HFFc6 (cell line): ENCODE measurements around the gene ENPP4. TPM values are rescaled to one million over a fixed set of nuclear protein-coding genes. Genes with fewer than 3 reads are reported as not detected.
"Not testable (repeated sequence)": the region's sequence is repeated elsewhere in the genome, so short reads cannot be mapped to it uniquely, and the experiment has no call there.

Experiments used
- DNase-seq: peaks from one replicate; pipeline ENCODE4 v3.0.0-alpha.2; 2018
- H3K27ac Mint-ChIP-seq: 2 replicates; pipeline ENCODE4 v1.8.0; 2020; ENCODE audit warnings: mild to moderate bottlenecking, mixed read lengths
- H3K27me3 Mint-ChIP-seq: 2 replicates; pipeline ENCODE4 v1.8.0; 2021; ENCODE audit warnings: mild to moderate bottlenecking, moderate library complexity, mixed read lengths; ENCODE audit not compliant: insufficient read depth
- H3K36me3 Mint-ChIP-seq: 2 replicates; pipeline ENCODE4 v1.8.0; 2021; ENCODE audit warnings: low read depth, mixed read lengths
- H3K4me1 Mint-ChIP-seq: 2 replicates; pipeline ENCODE4 v1.8.0; 2020; ENCODE audit warnings: low read depth, mixed read lengths
- H3K4me3 Mint-ChIP-seq: 2 replicates; pipeline ENCODE4 v1.8.0; 2020; ENCODE audit warnings: mild to moderate bottlenecking, moderate library complexity, mixed read lengths
- H3K9me3 Mint-ChIP-seq: 2 replicates; pipeline ENCODE4 v1.8.0; 2020; ENCODE audit warnings: mild to moderate bottlenecking, mixed read lengths
- total RNA-seq, 6 experiments: library from RNA; stranded (reverse); fragmentation: NEBNext Ultra II Directional; extraction: Animal tissue kit (Norgen Biotek cat#: 25700); gene quantifications; 2 replicates in 1 of 6; 3 replicates in 5 of 6; pipeline ENCODE4 v1.2.3, GENCODE V29; 2021
- TF ChIP-seq, protein P1 (sequence below): fragments of 200-600 bp; sonication (generic); IDR thresholded peaks from 2 replicates; pipeline ENCODE4 v1.5.0; 2021; ENCODE audit warnings: antibody characterized with exemption, mild to moderate bottlenecking

ENPP4 gene
- total RNA-seq, 6 experiments from 2014 or later = 0.05 TPM; not detected in 5

DNA sequence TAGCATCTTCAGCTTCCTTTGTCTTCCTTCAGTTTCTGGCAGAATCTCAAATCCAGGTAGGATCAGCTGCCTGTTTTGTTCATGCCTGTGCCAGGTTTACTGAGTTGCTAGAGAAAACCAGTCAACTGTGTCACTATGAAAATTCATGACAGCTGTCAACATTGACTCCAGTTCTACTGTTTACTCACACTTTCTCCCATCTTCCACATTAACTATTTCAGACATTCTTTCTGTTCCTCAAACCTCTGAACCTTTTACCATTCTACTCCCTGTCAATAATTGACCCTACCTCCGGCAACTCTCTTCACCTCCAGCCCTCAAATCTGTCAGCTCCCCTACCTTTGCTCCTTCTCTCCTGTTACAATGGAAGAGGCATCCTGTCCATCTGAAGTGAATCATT is 8.5 kb downstream of the ENPP4 start:
- TF ChIP-seq, protein P1, sequence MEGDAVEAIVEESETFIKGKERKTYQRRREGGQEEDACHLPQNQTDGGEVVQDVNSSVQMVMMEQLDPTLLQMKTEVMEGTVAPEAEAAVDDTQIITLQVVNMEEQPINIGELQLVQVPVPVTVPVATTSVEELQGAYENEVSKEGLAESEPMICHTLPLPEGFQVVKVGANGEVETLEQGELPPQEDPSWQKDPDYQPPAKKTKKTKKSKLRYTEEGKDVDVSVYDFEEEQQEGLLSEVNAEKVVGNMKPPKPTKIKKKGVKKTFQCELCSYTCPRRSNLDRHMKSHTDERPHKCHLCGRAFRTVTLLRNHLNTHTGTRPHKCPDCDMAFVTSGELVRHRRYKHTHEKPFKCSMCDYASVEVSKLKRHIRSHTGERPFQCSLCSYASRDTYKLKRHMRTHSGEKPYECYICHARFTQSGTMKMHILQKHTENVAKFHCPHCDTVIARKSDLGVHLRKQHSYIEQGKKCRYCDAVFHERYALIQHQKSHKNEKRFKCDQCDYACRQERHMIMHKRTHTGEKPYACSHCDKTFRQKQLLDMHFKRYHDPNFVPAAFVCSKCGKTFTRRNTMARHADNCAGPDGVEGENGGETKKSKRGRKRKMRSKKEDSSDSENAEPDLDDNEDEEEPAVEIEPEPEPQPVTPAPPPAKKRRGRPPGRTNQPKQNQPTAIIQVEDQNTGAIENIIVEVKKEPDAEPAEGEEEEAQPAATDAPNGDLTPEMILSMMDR = no peak
- no peak overlapping the region for H3K4me3 Mint-ChIP-seq
- no peaks in the 10 kb centered on the region for H3K4me1 Mint-ChIP-seq
- no peaks in the 10 kb centered on the region; the same call in 1 of the 2 replicates for H3K9me3 Mint-ChIP-seq
- no peaks in the 10 kb centered on the region for H3K36me3 Mint-ChIP-seq
- no peak overlapping the region for H3K27ac Mint-ChIP-seq
- no peak for DNase-seq
- no peaks in the 10 kb centered on the region for H3K27me3 Mint-ChIP-seq

DNA sequence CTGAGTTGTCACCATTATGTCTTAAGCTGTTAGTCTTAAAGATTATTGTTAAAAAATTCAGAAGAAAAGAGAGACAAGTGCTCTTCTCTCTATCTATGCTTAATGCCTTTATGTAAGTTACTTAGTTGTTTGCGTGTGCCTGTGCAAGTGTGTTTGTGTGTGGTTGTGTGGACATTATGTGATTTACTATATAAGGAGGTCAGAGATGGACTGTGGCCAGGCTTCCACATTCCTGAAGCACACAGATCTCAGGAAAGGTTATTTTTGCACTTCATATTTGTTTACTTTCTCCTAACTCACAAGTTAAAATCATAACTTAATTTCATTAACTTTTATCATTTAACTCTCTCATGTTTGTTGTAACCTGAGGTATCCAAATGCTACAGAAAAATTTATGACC is 14.5 kb downstream of the ENPP4 start:
- H3K4me1 Mint-ChIP-seq = no peaks in the 10 kb centered on the region
- H3K36me3 Mint-ChIP-seq = no peaks in the 10 kb centered on the region
- H3K27me3 Mint-ChIP-seq = no peaks in the 10 kb centered on the region
- DNase-seq = no peak
- H3K4me3 Mint-ChIP-seq = no peak overlapping the region
- H3K27ac Mint-ChIP-seq = no peak overlapping the region
- H3K9me3 Mint-ChIP-seq = no peaks in the 10 kb centered on the region; the same call in 1 of the 2 replicates
- TF ChIP-seq, protein P1 = no peak

DNA sequence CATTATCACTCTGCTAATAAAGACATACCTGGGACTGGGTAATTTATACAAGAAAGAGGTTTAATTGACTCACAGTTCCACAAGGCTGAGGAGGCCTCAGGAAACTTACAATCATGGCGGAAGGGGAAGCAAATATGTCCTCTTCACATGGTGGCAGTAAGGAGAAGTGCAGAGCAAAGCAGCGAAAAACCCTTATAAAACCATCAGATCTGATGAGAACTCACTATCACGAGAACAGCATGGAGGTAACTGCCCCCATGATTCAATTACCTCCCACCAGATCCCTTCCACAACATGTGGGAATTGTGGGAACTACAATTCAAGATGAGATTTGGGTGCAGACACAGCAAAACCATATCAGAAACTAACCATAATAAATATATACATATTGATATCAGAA is 19.3 kb downstream of the ENPP4 start:
- H3K27ac Mint-ChIP-seq, H3K9me3 Mint-ChIP-seq, H3K4me3 Mint-ChIP-seq, H3K27me3 Mint-ChIP-seq, DNase-seq, H3K4me1 Mint-ChIP-seq, H3K36me3 Mint-ChIP-seq: not testable (repeated sequence)

DNA sequence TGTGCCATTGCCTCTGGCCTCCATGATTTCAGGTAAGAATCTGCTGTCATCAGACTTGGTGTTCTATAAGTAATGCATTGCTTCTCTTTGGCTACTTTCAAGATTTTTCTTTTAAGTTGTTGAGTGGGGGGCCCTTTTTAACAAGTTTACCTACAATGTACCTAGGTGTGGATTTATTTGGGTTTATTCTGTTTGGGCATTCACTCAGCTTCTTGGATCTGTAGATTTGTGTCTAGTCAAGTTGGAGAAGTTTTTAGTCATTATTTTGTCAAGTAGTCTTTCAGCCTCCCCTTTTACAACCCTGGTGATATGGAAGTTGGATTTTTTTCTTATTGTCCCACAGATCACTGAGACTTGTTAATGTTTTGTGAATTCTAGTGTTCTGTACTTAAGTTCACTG is 26.9 kb downstream of the ENPP4 start:
- DNase-seq = no peak
- Mint-ChIP-seq H3K4me1 (no peaks in the 10 kb centered on the region), H3K9me3 (no peaks in the 10 kb centered on the region; the same call in 1 of the 2 replicates), H3K27me3 (no peaks in the 10 kb centered on the region), H3K36me3 (no peaks in the 10 kb centered on the region), H3K4me3 (no peak overlapping the region), H3K27ac (no peak overlapping the region)
- TF ChIP-seq, protein P1 = no peak

DNA sequence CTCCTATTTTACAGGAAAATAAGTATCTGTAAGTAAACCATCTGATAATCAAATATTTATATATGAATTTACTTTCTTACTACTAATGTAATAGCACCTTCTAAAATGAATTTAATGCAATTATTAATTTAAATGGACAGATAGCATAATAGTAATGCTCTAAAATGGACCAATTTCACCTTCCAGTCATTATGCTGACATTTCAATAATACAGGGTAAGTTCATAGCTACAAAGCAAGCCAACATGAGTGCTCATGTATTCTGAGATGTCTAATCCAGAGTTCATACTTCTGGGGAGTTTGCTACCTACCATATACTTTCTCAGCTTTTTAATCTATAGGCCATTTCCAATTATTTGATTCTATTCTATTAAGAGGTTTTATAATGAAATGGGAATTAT is 29.4 kb downstream of the ENPP4 start:
- Mint-ChIP-seq H3K9me3 (no peaks in the 10 kb centered on the region; the same call in 1 of the 2 replicates), H3K4me1 (no peaks in the 10 kb centered on the region), H3K27ac (no peak overlapping the region), H3K36me3 (no peaks in the 10 kb centered on the region), H3K27me3 (no peaks in the 10 kb centered on the region), H3K4me3 (no peak overlapping the region)
- DNase-seq = no peak
- TF ChIP-seq, protein P1 = no peak

DNA sequence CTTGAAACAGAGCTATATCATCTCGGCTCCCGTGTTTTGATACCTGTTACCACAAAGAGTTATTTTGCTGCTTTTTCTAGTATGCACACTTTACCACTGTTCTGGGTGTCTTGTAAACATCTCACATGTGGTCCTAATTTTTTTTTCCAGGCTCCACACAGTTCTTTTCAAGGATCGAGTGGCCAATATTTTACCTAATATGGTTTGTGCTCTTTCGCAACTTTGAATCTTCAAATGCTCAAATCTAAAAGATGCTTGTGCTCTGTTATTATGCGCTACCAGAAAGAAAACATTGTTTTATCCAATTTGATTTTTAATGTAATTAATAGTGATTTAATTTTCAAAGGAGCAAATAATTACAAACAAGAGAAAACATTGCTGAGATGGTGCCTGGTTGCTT is 30.3 kb downstream of the ENPP4 start:
- TF ChIP-seq, protein P1 = no peak
- DNase-seq = no peak

More for the DNA sequence above, 30.3 kb downstream of the ENPP4 start:
- no peaks in the 10 kb centered on the region for H3K4me1 Mint-ChIP-seq
- no peak overlapping the region for H3K27ac Mint-ChIP-seq
- H3K27me3 Mint-ChIP-seq = no peaks in the 10 kb centered on the region
- H3K9me3 Mint-ChIP-seq = peaks cover 3% of the 10 kb centered on the region; the same call in 1 of the 2 replicates
- H3K36me3 Mint-ChIP-seq = no peaks in the 10 kb centered on the region
- H3K4me3 Mint-ChIP-seq = no peak overlapping the region
